ENCODE measurements around the gene POR.
A peak's percentile ranks its signal among the peaks of the same experiment; 100 is the strongest.
"Not testable (repeated sequence)": the region's sequence is repeated elsewhere in the genome, so short reads cannot be mapped to it uniquely, and the experiment has no call there.

The POR gene

GRCh38 chr7:76008156-76008687, 93.3 kb downstream of the POR start:
- no peak for TF ChIP-seq CTCF (IDR thresholded peaks at IDR 0.05; ENCODE audit: borderline replicate concordance, insufficient read depth, low read depth, low read length)

DNA sequence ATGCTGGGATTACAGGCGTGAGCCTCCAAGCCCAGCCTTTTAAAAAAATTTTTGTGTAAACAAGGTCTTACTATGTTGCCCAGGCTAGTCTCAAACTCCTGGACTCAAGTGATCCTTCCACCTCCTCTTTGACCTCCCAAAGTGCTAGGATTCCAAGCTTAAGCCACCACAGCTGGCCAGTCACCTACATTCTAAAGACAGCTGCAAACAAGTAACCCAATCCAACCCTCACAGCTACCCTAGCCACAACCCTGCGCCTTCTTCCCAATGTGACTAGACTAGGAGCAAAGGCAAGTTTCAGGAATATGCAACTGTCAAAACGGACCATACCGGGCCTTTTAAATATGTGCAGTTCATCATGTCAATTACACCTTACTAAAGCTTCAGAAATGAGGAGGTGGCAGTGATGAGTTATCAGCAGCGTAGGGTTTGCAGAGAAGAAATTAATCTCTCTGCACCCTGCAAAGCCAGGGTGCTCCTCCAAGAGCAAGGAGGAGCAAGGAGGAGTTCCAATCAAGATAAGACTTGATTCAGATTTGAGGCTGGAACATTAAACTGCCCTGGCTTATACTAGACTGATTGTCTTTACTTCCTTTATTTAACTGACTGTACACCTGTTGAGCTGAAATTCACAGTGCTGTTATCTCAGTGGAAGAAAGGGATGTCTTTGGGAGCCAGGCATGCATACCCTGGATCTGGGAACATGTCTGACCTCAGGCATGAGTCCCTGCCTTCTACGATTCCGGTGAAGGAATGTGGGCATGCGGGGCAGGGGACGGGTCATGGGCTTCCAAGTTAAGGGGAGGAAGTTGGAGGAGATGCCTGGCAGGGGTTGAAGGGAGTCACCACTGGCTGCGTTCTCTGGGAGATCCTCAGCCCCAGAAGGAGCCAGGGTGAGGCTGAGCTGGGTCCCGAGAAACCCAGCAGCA, 95.0 kb downstream of the POR start:
- TF ChIP-seq CTCF (IDR thresholded peaks at IDR 0.05; ENCODE audit: borderline replicate concordance, insufficient read depth, low read depth, low read length) = no peak
- no peak overlapping the region for H3K4me3 ChIP-seq (ENCODE audit: low read depth, low read length)

More at GRCh38 chr7:76008156-76008687, 93.3 kb downstream of the POR start:
- no peak overlapping the region for H3K4me3 ChIP-seq (ENCODE audit: low read depth, low read length)

- H3K4me3 ChIP-seq (ENCODE audit: low read depth, low read length) = no peak overlapping the region
- TF ChIP-seq CTCF (IDR thresholded peaks at IDR 0.05; ENCODE audit: borderline replicate concordance, insufficient read depth, low read depth, low read length) = no peak
These were observed 96.5 kb downstream of the POR start for GRCh38 chr7:76011442-76011861.

GRCh38 chr7:76016191-76016947, 101.4 kb downstream of the POR start:
- TF ChIP-seq CTCF (IDR thresholded peaks at IDR 0.05; ENCODE audit: borderline replicate concordance, insufficient read depth, low read depth, low read length) = no peak
- H3K4me3 ChIP-seq (ENCODE audit: low read depth, low read length) = no peak overlapping the region

GRCh38 chr7:76018520-76018919, 103.6 kb downstream of the POR start:
- not testable (repeated sequence) for H3K4me3 ChIP-seq (ENCODE audit: low read depth, low read length)

GRCh38 chr7:76020031-76020714, 105.2 kb downstream of the POR start:
- no peak overlapping the region for H3K4me3 ChIP-seq (ENCODE audit: low read depth, low read length)
- peak; percentile 86 for TF ChIP-seq CTCF (IDR thresholded peaks at IDR 0.05; ENCODE audit: borderline replicate concordance, insufficient read depth, low read depth, low read length)
